ENCODE data around the gene RIBC2.

The RIBC2 gene

DNA sequence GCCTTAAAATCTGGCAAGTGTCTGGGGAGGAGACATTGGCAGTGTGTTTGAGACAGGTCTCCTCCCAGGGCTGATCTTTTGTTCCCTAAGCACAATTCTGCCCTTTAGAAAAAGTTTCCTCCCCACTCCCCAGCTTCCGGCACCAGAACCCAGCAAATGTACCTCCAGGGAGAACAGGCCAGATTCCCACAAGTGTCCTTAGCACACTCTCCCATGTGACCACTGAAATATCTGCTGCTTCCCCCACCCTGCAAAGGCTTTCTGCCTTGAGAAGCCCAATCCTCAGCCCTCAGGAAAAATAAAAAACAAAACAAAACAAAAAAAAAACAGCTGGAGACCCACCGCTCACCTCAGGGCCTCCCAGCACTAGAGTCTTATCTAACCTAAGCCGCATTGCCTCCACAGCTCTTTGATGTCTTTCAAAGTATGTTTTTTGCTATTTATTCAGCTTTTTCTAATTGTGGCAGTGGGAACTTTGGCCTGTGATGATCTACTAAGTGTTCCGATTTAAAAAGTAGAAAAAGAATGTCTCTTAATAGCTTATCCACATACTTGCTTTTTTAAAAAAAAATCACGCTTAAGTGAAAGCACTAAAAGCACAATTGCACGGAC is 60.2 kb downstream of the RIBC2 start:
- no peak for DNase-seq (ENCODE audit: low read depth in 2 of 2)

DNA sequence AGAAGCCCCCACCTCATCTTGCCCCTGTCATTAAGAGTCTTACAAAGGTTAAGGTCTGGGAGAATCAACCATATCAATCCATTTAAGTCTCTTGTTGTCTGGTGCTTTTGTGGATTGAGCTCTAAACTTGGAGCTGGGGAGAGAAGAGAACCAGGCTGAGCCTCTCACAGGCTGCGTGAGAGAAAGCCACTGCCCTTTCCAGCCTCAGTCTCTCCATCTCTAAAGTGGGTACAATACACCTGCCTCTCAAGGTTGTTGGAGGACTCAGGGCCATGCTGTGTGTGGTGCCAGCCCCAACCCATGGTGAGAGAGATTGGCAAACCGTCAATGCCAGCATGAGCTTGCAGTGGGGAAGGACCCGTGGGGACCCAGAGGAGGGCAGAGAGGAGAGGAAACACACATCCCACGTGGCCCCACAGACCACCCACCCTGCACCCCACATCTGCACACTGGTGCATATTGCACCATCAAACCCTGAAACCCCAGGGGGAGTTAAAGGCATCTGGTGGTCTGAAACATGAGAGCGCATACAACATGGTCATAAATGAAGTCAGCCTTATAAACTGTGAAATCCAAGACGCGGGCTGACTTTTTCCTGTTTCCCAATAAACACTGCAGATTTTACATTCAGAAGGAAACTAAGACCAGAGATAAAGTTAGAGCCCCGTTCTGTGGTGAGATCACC is 61.7 kb downstream of the RIBC2 start:
- no peak for DNase-seq (ENCODE audit: low read depth in 2 of 2)

DNA sequence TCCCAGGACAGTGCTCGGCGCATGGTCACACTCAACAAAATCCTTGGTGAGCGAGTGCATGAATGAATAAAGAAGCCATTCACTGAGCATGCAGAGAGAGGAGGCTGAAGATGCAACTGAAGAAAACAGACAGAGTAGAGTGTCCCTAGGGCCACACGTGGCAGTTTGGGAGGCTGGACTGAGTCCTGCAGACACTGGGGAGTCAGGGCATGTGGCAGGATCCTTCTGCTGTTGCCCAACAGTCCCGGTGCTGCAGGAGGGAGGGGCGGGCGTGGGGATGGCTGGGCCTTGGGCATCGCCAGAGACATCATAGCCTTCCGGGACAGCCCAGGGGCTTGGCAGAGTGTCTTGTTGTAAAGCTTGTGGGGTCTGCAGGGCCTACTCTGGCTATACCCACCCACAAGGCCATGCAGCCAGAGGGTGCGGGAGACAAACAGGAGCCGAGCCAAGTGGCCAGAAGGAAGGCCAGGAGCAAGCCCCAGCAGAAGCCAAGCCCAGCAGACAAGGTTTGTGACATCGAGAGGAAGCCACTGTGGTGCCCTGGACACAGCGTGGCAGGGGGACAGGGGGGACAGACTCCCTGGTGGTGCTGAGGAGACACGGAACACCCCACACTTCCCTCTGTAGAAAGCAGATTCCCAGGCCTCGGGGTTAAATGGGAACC is 62.5 kb downstream of the RIBC2 start:
- DNase-seq (ENCODE audit: low read depth in 2 of 2): no peak

DNA sequence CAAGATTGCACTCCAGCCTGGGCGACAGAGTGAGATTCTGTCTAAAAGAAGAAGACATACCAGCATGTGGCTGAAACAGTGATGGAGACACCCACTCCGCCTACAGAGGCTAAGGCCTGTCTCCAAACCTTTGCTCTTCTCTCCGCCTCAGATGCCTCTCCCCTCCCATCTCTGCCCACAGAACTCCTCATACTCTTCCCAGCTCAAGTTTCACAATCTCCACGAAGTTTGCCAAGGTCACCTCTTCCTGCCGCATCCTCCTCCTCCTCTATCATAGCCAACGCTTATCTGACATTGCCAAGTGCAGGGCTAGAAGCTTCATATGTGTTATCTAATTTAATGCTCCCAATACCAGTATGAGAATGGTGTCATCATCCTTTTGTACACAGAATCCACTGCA is 63.3 kb downstream of the RIBC2 start:
- DNase-seq (ENCODE audit: low read depth in 2 of 2): no peak

DNA sequence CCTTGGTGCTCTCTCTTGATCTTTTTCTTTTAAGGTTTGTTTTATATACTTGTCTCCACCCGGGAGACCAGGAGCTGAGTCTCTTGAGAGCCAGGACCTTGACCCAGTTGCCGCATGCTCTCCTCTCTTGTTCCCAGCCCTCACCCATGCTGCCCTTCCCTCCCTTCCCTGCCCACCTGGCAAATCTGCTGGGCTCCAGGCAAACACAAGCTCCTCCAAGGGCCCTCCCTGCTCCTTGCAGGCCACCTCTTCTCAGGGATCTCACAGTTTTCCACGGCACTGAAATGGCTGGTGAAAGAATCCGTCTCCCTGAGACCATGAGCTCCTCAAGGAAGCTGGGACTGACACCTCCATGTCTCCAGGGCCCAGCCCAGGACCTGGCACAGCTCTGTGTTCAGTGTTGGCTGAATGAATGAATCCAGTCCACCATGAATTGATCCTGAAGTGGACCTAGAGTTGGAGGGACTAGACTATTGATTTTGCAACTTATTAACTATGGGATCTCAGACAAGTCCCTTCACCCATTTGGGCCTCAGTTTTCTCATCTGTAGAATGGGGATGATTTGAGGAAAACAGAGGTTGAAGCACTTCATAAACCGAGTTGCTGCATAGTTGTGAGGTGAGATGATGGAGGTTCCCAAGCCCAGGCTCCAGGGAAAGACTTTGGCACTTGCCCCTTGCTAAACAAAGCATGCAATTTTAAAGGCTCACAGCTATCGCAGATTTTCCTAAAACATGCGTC is 64.0 kb downstream of the RIBC2 start:
- no peak for DNase-seq (ENCODE audit: low read depth in 2 of 2)

DNA sequence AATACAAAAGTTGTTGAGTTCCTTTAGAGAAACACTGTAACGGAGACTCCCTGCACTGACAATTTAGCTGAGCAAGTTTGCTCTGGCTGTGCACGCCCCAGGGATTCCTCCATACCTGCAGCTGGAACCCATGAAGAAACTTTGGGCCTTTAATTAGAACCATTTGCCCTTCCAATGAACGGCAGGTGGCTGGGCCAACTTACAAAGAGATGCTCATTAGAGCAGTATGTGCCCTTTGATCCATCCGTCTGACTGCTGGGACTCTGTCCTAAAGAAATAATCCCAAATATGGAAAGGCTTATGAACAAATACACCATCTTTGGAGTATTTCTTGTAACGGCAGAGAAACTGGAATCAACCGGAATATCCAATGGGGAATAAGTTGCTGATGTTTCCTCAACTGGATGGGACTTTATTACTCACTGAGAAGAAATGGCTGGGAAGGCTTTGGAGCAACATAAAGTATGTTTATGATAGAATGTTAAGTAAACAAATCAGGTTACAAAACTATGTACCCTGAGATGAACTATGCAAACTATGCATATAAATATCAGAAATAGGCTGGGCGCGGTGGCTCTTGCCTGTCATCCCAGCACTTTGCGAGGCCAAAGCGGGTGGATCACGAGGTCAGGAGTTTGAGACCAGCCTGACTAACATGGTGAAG is 64.7 kb downstream of the RIBC2 start:
- DNase-seq (ENCODE audit: low read depth in 2 of 2): no peak

DNA sequence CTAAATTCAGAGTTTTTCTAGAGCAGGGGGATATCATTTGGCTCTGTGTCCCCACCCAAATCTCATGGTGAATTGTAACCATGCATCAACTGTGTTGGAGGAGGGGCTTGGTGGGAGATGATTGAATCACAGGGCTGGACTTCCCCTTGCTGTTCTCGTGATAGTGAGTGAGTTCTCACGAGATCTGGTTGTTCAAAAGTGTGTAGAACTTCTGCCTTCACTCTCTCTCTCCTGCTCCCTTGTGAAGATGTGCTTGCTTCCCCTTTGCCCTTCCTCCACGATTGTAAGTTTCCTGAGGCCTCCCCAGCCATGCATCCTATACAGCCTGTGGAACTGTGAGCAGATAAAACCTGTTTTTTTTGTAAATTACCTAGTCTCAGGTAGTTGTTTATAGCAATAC is 67.2 kb downstream of the RIBC2 start:
- no peak for DNase-seq (ENCODE audit: low read depth in 2 of 2)

DNA sequence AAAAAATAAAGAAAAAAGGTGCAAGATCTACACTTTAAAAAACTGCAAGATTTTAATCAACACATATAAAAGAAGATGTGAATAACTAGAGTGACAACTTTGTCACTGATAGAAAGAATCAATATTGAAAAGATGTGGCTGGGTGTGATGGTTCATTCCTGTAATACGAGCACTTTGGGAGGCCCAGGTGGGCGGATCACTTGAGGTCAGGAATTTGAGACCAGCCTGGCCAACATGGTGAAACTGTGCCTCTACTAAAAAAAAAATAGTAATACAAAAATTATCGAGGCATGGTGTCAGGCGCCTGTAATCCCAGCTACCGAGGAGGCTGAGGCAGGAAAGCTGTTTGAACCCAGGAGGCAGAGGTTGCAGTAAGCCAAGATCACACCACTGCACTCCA is 68.2 kb downstream of the RIBC2 start:
- no peak for DNase-seq (ENCODE audit: low read depth in 2 of 2)

Measured in stimulated activated CD8-positive, alpha-beta memory T cell treated with anti-CD3 and anti-CD28 coated beads, Interleukin-2, amount 100 ng/mL, for 48 hours (primary cell).